SK-N-SH treated with all-trans-retinoic acid at 6 μM for 48 hours (cell line): Measurements from ENCODE around the gene MTHFD2L.

ENCODE experiments used
- ATAC-seq: fragments of 200-7000 bp; cut with Tn5 transposase; 3 replicates; pipeline ENCODE4 v1.9.1; 2020; ENCODE audit warnings: mild to moderate bottlenecking, moderate library complexity
- BACH2 ChIP-seq: fragments of 250-450 bp; sonication (Bioruptor Pico); IDR thresholded peaks from 2 replicates; pipeline ENCODE4 v1.9.0; 2021; ENCODE audit warnings: mild to moderate bottlenecking, borderline replicate concordance
- CSRNP3 ChIP-seq: fragments of 250-450 bp; sonication (Bioruptor Pico); IDR thresholded peaks from 2 replicates; pipeline ENCODE4 v1.5.1; 2021; ENCODE audit warnings: mild to moderate bottlenecking, moderate library complexity
- ESRRG ChIP-seq: fragments of 250-450 bp; sonication (Bioruptor Pico); IDR thresholded peaks from 2 replicates; pipeline ENCODE4 v1.6.1; 2021; ENCODE audit warnings: mild to moderate bottlenecking
- ISL1 ChIP-seq: fragments of 250-450 bp; sonication (Bioruptor Pico); IDR thresholded peaks from 2 replicates; pipeline ENCODE4 v2.1.2; 2022; ENCODE audit warnings: mild to moderate bottlenecking, moderate library complexity
- OSR1 ChIP-seq: fragments of 250-450 bp; sonication (Bioruptor Pico); IDR thresholded peaks from 2 replicates; pipeline ENCODE4 v1.8.0; 2022; ENCODE audit warnings: moderate library complexity, mild to moderate bottlenecking, inconsistent platforms
- PPARA ChIP-seq: fragments of 250-450 bp; sonication (Bioruptor Pico); IDR thresholded peaks from 2 replicates; pipeline ENCODE4 v1.5.0; 2020; ENCODE audit warnings: mild to moderate bottlenecking, borderline replicate concordance
- RARB ChIP-seq: fragments of 250-450 bp; sonication (Bioruptor Pico); IDR thresholded peaks from 2 replicates; pipeline ENCODE4 v1.8.0; 2021; ENCODE audit warnings: mild to moderate bottlenecking, moderate library complexity
- SNAI2 ChIP-seq: fragments of 250-450 bp; sonication (Bioruptor Pico); IDR thresholded peaks from 2 replicates; pipeline ENCODE4 v1.5.0; 2020; ENCODE audit warnings: mild to moderate bottlenecking, moderate library complexity
- TCF4 ChIP-seq: fragments of 250-450 bp; sonication (Bioruptor Pico); IDR thresholded peaks from 2 replicates; pipeline ENCODE4 v1.8.0; 2021; ENCODE audit warnings: mild to moderate bottlenecking, moderate library complexity, borderline replicate concordance
- TSHZ2 ChIP-seq: fragments of 250-450 bp; sonication (Bioruptor Pico); IDR thresholded peaks from 2 replicates; pipeline ENCODE4 v1.5.0; 2020; ENCODE audit warnings: mild to moderate bottlenecking, moderate library complexity
- ZC3H10 ChIP-seq: fragments of 250-450 bp; sonication (Bioruptor Pico); IDR thresholded peaks from 2 replicates; pipeline ENCODE4 v1.5.1; 2021; ENCODE audit warnings: mild to moderate bottlenecking, moderate library complexity
- ZFP3 ChIP-seq: fragments of 250-450 bp; sonication (Bioruptor Pico); IDR thresholded peaks from 2 replicates; pipeline ENCODE4 v1.5.0; 2020; ENCODE audit warnings: mild to moderate bottlenecking, moderate library complexity
- ZFP30 ChIP-seq: fragments of 450-650 bp; formaldehyde crosslinking; IDR thresholded peaks from 2 replicates; pipeline ENCODE4 v1.5.0; 2022; ENCODE audit warnings: mild to moderate bottlenecking, moderate library complexity
- ZNF565 ChIP-seq: fragments of 450-650 bp; formaldehyde crosslinking; conservative IDR thresholded peaks from 2 replicates; pipeline ENCODE4 v1.5.0; 2020; ENCODE audit warnings: low read depth, mild to moderate bottlenecking, moderate library complexity
- ZNF70 ChIP-seq: fragments of 450-650 bp; formaldehyde crosslinking; IDR thresholded peaks from 2 replicates; pipeline ENCODE4 v1.5.0; 2020; ENCODE audit warnings: mild to moderate bottlenecking, moderate library complexity
- ZNF8 ChIP-seq: fragments of 450-650 bp; formaldehyde crosslinking; IDR thresholded peaks from 2 replicates; pipeline ENCODE4 v1.5.0; 2020; ENCODE audit warnings: mild to moderate bottlenecking, moderate library complexity
- TF ChIP-seq, protein P1 (sequence below): fragments of 250-450 bp; sonication (Bioruptor Pico); IDR thresholded peaks from 2 replicates; pipeline ENCODE4 v1.8.0; 2021; ENCODE audit warnings: low read depth, mild to moderate bottlenecking, moderate library complexity, borderline replicate concordance

MTHFD2L gene

DNA sequence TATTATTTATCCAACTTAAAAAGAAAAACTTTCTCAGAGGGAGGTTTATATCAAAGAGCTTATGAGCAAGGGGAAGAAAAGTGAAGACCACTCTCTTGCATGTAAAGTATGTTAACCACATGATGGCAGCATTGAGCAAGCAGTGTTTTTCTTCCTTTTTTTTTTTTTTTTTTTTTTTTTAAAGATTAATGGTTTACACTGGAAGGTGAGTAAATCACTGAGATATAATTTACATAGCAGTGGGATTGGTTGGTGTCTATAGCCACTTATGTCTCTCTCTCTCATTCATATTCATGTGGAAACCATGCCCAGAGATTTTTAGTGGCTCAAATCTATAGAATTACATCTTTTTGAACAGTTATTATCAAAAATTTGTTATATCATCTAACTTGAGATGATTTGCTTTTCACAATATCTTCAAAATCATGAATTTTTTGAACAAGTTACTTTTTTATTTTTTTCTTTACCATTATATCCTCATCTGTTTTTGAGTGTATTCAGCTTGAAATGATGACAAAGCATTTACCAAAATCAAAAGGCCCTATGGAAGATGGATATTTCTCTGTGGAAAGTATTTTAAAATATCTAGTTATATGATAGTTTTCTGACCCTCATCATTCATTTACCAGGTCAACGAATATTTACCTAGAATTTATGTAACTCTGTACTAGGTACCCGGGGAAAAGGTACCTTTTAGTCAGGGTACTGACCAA, 31.6 kb downstream of the MTHFD2L start (continued):
- TF ChIP-seq TSHZ2 (no peak), TCF4 (CRISPR knock-in tag) (no peak), BACH2 (CRISPR knock-in tag) (no peak), ZNF565 (CRISPR knock-in tag) (no peak), ISL1 (no peak), RARB (CRISPR knock-in tag) (no peak), ZNF70 (CRISPR knock-in tag) (no peak), OSR1 (CRISPR knock-in tag) (no peak)

GRCh38 chr4:74190332-74190731, 32.4 kb downstream of the MTHFD2L start:
- no peak for ATAC-seq
- no peak for TF ChIP-seq PPARA
- no peak for TF ChIP-seq CSRNP3 (CRISPR knock-in tag)
- TF ChIP-seq ISL1: no peak

GRCh38 chr4:74190919-74191397, 33.0 kb downstream of the MTHFD2L start:
- TF ChIP-seq PPARA (no peak), ZFP3 (CRISPR knock-in tag) (no peak), BACH2 (CRISPR knock-in tag) (no peak), ISL1 (no peak), RARB (CRISPR knock-in tag) (no peak)
- ATAC-seq: no peak

DNA sequence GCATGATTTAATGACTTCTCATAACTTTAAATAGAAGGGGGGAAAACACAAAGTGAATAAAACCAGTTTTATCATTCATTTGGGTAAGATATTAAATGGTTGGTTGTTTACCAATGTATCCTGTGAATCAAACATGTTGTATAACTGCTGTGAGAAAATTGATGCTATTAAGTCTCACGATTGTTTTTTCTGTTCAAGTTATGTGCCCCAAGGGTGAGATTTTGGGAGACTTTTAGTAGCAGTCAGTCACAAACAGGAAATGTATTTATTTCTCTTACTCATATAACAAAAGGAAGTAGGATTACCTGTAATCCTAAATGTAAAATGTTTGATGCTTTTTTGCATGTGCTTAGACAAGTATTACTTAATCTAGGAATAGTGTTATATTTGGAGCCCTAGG, 39.2 kb downstream of the MTHFD2L start:
- no peak for ATAC-seq
- TF ChIP-seq, protein P1, sequence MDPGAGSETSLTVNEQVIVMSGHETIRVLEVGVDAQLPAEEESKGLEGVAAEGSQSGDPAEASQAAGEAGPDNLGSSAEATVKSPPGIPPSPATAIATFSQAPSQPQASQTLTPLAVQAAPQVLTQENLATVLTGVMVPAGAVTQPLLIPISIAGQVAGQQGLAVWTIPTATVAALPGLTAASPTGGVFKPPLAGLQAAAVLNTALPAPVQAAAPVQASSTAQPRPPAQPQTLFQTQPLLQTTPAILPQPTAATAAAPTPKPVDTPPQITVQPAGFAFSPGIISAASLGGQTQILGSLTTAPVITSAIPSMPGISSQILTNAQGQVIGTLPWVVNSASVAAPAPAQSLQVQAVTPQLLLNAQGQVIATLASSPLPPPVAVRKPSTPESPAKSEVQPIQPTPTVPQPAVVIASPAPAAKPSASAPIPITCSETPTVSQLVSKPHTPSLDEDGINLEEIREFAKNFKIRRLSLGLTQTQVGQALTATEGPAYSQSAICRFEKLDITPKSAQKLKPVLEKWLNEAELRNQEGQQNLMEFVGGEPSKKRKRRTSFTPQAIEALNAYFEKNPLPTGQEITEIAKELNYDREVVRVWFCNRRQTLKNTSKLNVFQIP (CRISPR knock-in tag): no peak
- TF ChIP-seq TSHZ2 (no peak), ZC3H10 (CRISPR knock-in tag) (no peak), PPARA (no peak), ZFP30 (CRISPR knock-in tag) (no peak), SNAI2 (CRISPR knock-in tag) (no peak), TCF4 (CRISPR knock-in tag) (no peak), ZNF565 (CRISPR knock-in tag) (no peak)
- TF ChIP-seq, all 23 proteins: peak for 0

DNA sequence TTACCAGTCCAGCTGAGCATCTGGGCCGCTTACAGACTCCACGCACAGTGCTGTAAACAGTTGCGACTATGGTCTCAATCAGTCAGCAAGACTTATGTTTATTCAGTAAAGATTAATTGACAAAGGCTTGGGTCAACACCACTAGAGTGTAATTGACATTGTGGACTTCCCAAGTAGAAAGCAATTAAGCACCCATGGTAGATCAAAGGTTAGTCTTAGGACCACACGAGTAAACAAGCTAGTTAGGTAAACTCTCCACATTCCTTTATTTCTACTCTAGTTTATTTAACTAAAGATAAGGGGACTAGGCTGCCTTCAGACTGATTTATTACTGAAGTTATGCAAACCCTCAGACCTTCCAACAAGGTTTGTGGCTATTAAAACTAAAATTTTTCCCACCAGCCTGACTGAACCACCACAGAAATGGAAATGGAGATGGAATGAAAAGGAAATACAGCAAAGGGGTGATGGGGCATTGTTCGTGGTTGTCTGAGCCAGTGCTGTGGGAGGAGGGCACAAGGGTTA, 44.2 kb downstream of the MTHFD2L start:
- ATAC-seq: no peak
- TF ChIP-seq TCF4 (CRISPR knock-in tag) (no peak), ZNF8 (CRISPR knock-in tag) (no peak), ZFP30 (CRISPR knock-in tag) (no peak), ESRRG (CRISPR knock-in tag) (no peak), ISL1 (no peak), ZC3H10 (CRISPR knock-in tag) (no peak), TSHZ2 (no peak), CSRNP3 (CRISPR knock-in tag) (no peak), PPARA (no peak), RARB (CRISPR knock-in tag) (no peak)
